ENCODE data around the gene WSCD2. TPM values are rescaled to one million over a fixed set of nuclear protein-coding genes. Genes with fewer than 3 reads are reported as not detected.

WSCD2 gene
- polyA plus RNA-seq, 1 donor from 2014 or later, result 5.8 TPM

Other genes starting within 250 kb of the WSCD2 start
- gene CMKLR1, start 210.0 kb downstream of the WSCD2 start, polyA plus RNA-seq, result 0.06 TPM in 1 of 2 replicates, not detected in the other

Measured in neural cell (in vitro differentiated cells).